Measurements from ENCODE around the gene SPEF2.

DNA sequence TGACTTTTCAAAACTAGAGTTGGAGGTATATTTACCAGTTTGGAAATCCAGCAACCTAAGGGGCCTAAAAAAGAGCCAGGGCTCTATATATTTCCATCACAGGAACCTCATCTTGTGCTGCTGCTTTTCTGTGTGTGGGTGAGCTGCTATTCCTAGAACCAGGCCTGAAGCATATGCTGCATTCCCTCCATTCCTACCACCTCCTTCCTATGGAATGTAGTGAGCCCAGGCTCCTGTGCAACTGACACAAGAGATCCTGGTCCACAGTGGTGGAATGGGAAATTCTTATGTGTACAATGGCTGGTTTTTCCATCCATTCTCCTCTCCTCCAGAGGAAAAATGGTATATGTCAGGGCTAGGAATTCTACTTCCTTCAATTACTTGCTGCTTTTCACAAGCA lies 39.1 kb downstream of the SPEF2 start:
- TF ChIP-seq POLR2AphosphoS5 (IDR thresholded peaks at IDR 0.05): no peak
- TF ChIP-seq EP300 (IDR thresholded peaks at IDR 0.05): no peak
- TF ChIP-seq, protein P1, sequence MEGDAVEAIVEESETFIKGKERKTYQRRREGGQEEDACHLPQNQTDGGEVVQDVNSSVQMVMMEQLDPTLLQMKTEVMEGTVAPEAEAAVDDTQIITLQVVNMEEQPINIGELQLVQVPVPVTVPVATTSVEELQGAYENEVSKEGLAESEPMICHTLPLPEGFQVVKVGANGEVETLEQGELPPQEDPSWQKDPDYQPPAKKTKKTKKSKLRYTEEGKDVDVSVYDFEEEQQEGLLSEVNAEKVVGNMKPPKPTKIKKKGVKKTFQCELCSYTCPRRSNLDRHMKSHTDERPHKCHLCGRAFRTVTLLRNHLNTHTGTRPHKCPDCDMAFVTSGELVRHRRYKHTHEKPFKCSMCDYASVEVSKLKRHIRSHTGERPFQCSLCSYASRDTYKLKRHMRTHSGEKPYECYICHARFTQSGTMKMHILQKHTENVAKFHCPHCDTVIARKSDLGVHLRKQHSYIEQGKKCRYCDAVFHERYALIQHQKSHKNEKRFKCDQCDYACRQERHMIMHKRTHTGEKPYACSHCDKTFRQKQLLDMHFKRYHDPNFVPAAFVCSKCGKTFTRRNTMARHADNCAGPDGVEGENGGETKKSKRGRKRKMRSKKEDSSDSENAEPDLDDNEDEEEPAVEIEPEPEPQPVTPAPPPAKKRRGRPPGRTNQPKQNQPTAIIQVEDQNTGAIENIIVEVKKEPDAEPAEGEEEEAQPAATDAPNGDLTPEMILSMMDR (IDR thresholded peaks at IDR 0.05): no peak
